GM03348 (cell line): Measurements from ENCODE around the gene IP6K3.

Experiments used
- DNase-seq: peaks from one replicate; pipeline ENCODE4 v3.0.0; 2012; ENCODE audit warnings: low spot score

IP6K3 gene

GRCh38 chr6:33672808-33673207 lies 73.9 kb downstream of the IP6K3 start:
- DNase-seq = peak; percentile 97

GRCh38 chr6:33671744-33672072 lies 75.0 kb downstream of the IP6K3 start:
- DNase-seq = no peak
